SK-N-SH (cell line): ENCODE results near the gene H6PD. TPM values are rescaled to one million over a fixed set of nuclear protein-coding genes. Genes with fewer than 3 reads are reported as not detected.

ENCODE experiments used
- CTCF ChIA-PET: fragments of 300-600, 350-600 bp; formaldehyde crosslinking; extraction: SDS; loops from one replicate; lab custom pipeline; 2021; lab: Yijun Ruan, JAX
- POLR2A ChIA-PET: fragments of 350-600 bp; sonication (Branson Sonifier 250); formaldehyde crosslinking; extraction: SDS; loops from one replicate; lab custom pipeline; 2020; ENCODE audit warnings: antibody characterized with exemption, inconsistent platforms; lab: Yijun Ruan, JAX
- DNase-seq: peaks from one replicate; pipeline ENCODE4 v3.0.0; 2012
- H2AFZ ChIP-seq: fragments of 200-600 bp; sonication (generic); 2 replicates; pipeline ENCODE4 v1.8.1; 2016; ENCODE audit warnings: antibody characterized with exemption, mild to moderate bottlenecking, low read depth
- H3F3A ChIP-seq: fragments of 200-600 bp; sonication (generic); replicated peaks from 2 replicates; pipeline ENCODE3; 2016; ENCODE audit warnings: antibody characterized with exemption, mild to moderate bottlenecking; ENCODE audit not compliant: insufficient read depth
- H3K27ac ChIP-seq, 2 experiments: fragments of 200-500 bp in 1 of 2; fragments of 200-600 bp in 1 of 2; sonication (Bioruptor generic) in 1 of 2; sonication (generic), shearing (Covaris generic) in 1 of 2; 2 replicates each; pipeline versions ENCODE4 v1.5.1 to v1.6.1; 2014 to 2016; ENCODE audit warnings: low read depth in 2 of 2, inconsistent platforms in 1 of 2, low read length in 1 of 2, mild to moderate bottlenecking in 1 of 2, mixed read lengths in 1 of 2
- H3K27me3 ChIP-seq: fragments of 200-600 bp; sonication (generic), shearing (Covaris generic); 2 replicates; pipeline ENCODE4 v1.6.1; 2016; ENCODE audit warnings: mixed run types; ENCODE audit not compliant: insufficient read depth
- H3K36me3 ChIP-seq, 2 experiments: fragments of 200-500 bp in 1 of 2; fragments of 200-600 bp in 1 of 2; sonication (Bioruptor generic) in 1 of 2; sonication (generic) in 1 of 2; replicated peaks in 1 of 2; 2 replicates each; pipeline versions ENCODE3 to v1.5.1; 2014 to 2016; ENCODE audit warnings: low read length in 1 of 2, mild to moderate bottlenecking in 1 of 2; ENCODE audit not compliant: insufficient read depth in 2 of 2, control insufficient read depth in 1 of 2
- H3K4me1 ChIP-seq, 2 experiments: fragments of 200-500 bp in 1 of 2; fragments of 200-600 bp in 1 of 2; sonication (Bioruptor generic) in 1 of 2; sonication (generic), shearing (Covaris generic) in 1 of 2; 2 replicates each; pipeline versions ENCODE4 v1.5.1 to v1.6.1; 2014 to 2016; ENCODE audit warnings: low read depth in 1 of 2, low read length in 1 of 2, mixed run types in 1 of 2; ENCODE audit not compliant: insufficient read depth in 2 of 2, control insufficient read depth in 1 of 2
- H3K4me2 ChIP-seq: fragments of 200-600 bp; sonication (generic), shearing (Covaris generic); 2 replicates; pipeline ENCODE4 v1.6.1; 2017; ENCODE audit warnings: mixed run types
- H3K4me3 ChIP-seq, 2 experiments: fragments of 200-500 bp in 1 of 2; fragments of 200-600 bp in 1 of 2; sonication (Bioruptor generic) in 1 of 2; sonication (generic), shearing (Covaris generic) in 1 of 2; 2 replicates each; pipeline versions ENCODE4 v1.5.1 to v1.8.1; 2014 to 2016; ENCODE audit warnings: low read depth in 2 of 2, inconsistent platforms in 1 of 2, low read length in 1 of 2, mild to moderate bottlenecking in 1 of 2, mixed read lengths in 1 of 2, moderate library complexity in 1 of 2
- H3K79me2 ChIP-seq: fragments of 200-600 bp; sonication (generic); 2 replicates; pipeline ENCODE4 v1.8.1; 2017; ENCODE audit warnings: mild to moderate bottlenecking; ENCODE audit not compliant: insufficient read depth
- H3K9ac ChIP-seq: fragments of 200-600 bp; sonication (generic); 2 replicates; pipeline ENCODE4 v1.6.1; 2017; ENCODE audit warnings: mixed run types
- H3K9me2 ChIP-seq: fragments of 200-600 bp; sonication (generic); 2 replicates; pipeline ENCODE4 v1.6.1; 2017; ENCODE audit warnings: mixed run types
- H3K9me3 ChIP-seq: fragments of 200-600 bp; sonication (generic); 2 replicates; pipeline ENCODE4 v1.6.1; 2017; ENCODE audit warnings: mixed run types, mild to moderate bottlenecking, moderate library complexity
- H4K20me1 ChIP-seq: fragments of 200-600 bp; sonication (generic); 2 replicates; pipeline ENCODE4 v1.6.1; 2017; ENCODE audit warnings: mild to moderate bottlenecking, mixed run types; ENCODE audit not compliant: insufficient read depth
- NFIC ChIP-seq: IDR thresholded peaks from 2 replicates; pipeline ENCODE4 v1.4.0; 2012; ENCODE audit warnings: borderline replicate concordance
- SMC3 ChIP-seq: IDR thresholded peaks from 2 replicates; pipeline ENCODE4 v1.6.1; 2012; ENCODE audit warnings: low read depth, low read length, improper control_type of control experiment
- TAF1 ChIP-seq: IDR thresholded peaks from 2 replicates; pipeline ENCODE4 v1.6.1; 2012; ENCODE audit warnings: low read depth, mild to moderate bottlenecking, low read length, moderate library complexity, borderline replicate concordance
- TCF12 ChIP-seq: IDR thresholded peaks from 2 replicates; pipeline ENCODE4 v1.4.0; 2012
- USF2 ChIP-seq: fragments of 150-350 bp; IDR thresholded peaks from 2 replicates; pipeline ENCODE4 v1.6.1; 2017; ENCODE audit warnings: antibody characterized with exemption, low read length, low read depth, borderline replicate concordance
- ZBTB33 ChIP-seq: IDR thresholded peaks from 2 replicates; pipeline ENCODE4 v1.4.0; 2012; ENCODE audit warnings: low read depth, borderline replicate concordance
- WGBS: methylation state at CpG from one replicate; pipeline ENCODE4 v1.1.6; 2017; ENCODE audit warnings: low lambda C conversion rate; 5-methylcytosine and 5-hydroxymethylcytosine counted together
- polyA plus RNA-seq, 3 experiments: library from polyadenylated mRNA; depleted of rRNA; stranded (reverse); fragments of >200 nt; gene quantifications; 2 replicates each; pipeline ENCODE4 v1.2.3, GENCODE V29; 2012

H6PD gene
- polyA plus RNA-seq, 1 of the 3 experiments (the other 2 are of a cell fraction): 19.1 TPM

DNA sequence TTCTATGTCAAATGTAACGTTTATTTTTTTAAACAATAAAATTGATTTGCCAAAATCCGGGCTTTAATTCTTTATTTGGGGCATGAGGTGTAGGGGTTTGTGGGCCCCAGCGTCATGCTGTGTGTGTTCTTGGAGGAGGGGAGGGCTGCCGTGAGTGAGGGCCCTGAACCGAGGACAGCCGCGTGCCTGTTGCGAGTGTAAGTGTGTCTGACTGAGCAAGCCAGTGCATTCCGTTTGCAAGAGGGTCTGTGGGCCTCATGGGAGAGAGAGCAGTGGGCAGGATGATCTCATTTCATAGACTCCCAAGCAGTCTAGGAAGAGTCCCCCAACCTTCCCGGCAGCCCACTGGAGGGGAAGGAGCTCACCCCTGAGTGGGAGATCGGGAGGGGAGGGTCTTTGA is 36.7 kb downstream of the H6PD start:
- H3K9ac ChIP-seq: no peak overlapping the region
- peaks cover 7% of the 10 kb centered on the region for H3F3A ChIP-seq
- H3K4me3 ChIP-seq: no peak overlapping the region
- no peaks in the 10 kb centered on the region for H3K9me2 ChIP-seq
- ChIA-PET CTCF (interaction anchor here (1.0 to 2.6 kb wide), 3 partner anchors 9 to 223 kb away, joined by 4 to 9 read pairs (median 5); no protein-coding TSS in a partner anchor), POLR2A (no interaction called here)
- no peak overlapping the region for H2AFZ ChIP-seq
- no peak overlapping the region for H3K27ac ChIP-seq
- peaks cover 5 to 12% of the 10 kb centered on the region in 2 experiments; a peak in 2 of 4 replicates for H3K4me1 ChIP-seq
- TF ChIP-seq SMC3: no peak
- no peak for TF ChIP-seq ZBTB33
- no peaks in the 10 kb centered on the region for H3K27me3 ChIP-seq
- H4K20me1 ChIP-seq: no peaks in the 10 kb centered on the region
- peaks cover 0 to 8% of the 10 kb centered on the region in 2 experiments for H3K36me3 ChIP-seq
- no peak overlapping the region for H3K4me2 ChIP-seq
- DNase-seq: no peak
- no peaks in the 10 kb centered on the region for H3K9me3 ChIP-seq
- no peaks in the 10 kb centered on the region for H3K79me2 ChIP-seq
- WGBS: 89% methylated on average over 10 of the region's 11 CpGs

DNA sequence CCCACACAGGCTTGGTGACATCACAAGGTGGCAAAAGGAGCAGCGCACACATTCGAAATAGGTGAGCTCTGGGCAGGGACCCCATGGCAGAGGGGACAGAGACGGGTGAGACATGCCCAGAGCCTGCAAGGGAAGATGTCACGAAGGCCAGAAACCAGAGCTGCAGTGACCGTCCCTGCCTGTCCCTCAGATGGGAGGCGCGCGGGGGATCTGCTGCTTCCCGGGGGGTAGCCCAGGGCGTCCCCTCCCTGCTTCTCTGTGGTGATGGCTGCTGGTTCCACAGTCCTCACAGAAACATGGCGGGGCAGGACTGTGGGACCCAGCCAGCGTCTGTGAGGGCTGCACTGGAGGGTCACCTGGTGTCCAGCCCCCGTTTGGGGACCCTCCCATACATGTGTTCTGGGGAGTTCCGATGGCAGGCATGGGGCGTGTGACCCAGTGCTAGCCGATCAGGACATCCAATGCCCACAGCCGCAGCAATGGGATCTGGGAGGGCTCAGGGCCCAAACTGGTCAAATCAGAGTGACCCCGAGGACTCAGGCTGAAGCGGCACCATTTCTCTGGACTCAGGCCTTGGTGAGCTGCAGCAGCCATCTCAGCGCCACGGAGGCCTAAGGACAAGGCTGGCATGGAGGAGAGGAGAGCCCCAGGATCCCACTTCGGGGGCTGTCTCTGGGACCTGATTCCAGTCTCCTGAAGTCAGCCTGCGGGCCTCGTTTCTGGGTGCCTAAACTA is 37.5 kb downstream of the H6PD start:
- ChIA-PET POLR2A (interaction anchor here (1.2 kb wide), 1 partner anchor 10 kb away, joined by 4 read pairs; no protein-coding TSS in a partner anchor), CTCF (interaction anchor here (0.6 to 2.6 kb wide), 5 partner anchors 8 to 222 kb away, joined by 3 to 9 read pairs (median 4); no protein-coding TSS in a partner anchor)
- no peak overlapping the region for H3K4me3 ChIP-seq
- no peak overlapping the region for H3K4me2 ChIP-seq
- TF ChIP-seq TCF12 (no peak), TAF1 (no peak), NFIC (no peak), USF2 (no peak)
- H3K4me1 ChIP-seq: peaks cover 5 to 12% of the 10 kb centered on the region in 2 experiments; a peak in 2 of 4 replicates
- WGBS: 100% methylated on average over 2 of the region's 24 CpGs
- no peak overlapping the region for H2AFZ ChIP-seq
- peaks cover 0 to 8% of the 10 kb centered on the region in 2 experiments for H3K36me3 ChIP-seq
- DNase-seq: no peak
- H3K79me2 ChIP-seq: no peaks in the 10 kb centered on the region
- no peak overlapping the region for H3K27ac ChIP-seq
- H3K9me2 ChIP-seq: no peaks in the 10 kb centered on the region
- no peaks in the 10 kb centered on the region for H3K9me3 ChIP-seq
- peaks cover 8% of the 10 kb centered on the region for H3F3A ChIP-seq
- H4K20me1 ChIP-seq: no peaks in the 10 kb centered on the region
- no peak overlapping the region for H3K9ac ChIP-seq
- no peaks in the 10 kb centered on the region for H3K27me3 ChIP-seq
